ENCODE measurements around the gene EPN1.

DNA sequence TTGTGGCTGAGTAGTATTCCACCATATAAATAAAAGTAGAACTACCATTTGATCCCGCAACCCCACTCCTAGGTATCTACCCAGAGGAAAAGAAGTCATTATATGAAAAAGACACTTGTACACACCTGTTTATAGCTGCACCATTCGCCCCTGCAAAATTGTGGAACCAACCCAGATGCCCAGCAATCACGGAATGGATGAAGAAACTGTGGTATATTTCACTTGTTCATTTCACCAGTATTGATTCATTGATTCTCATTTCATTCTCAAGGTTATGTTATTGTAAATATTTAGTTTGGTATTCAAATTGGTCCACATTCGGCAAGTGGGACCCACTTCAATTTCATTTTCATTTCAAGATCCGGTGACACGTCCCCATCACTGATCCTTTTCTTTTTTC lies 75.7 kb downstream of the EPN1 start:
- TF ChIP-seq, protein P1, sequence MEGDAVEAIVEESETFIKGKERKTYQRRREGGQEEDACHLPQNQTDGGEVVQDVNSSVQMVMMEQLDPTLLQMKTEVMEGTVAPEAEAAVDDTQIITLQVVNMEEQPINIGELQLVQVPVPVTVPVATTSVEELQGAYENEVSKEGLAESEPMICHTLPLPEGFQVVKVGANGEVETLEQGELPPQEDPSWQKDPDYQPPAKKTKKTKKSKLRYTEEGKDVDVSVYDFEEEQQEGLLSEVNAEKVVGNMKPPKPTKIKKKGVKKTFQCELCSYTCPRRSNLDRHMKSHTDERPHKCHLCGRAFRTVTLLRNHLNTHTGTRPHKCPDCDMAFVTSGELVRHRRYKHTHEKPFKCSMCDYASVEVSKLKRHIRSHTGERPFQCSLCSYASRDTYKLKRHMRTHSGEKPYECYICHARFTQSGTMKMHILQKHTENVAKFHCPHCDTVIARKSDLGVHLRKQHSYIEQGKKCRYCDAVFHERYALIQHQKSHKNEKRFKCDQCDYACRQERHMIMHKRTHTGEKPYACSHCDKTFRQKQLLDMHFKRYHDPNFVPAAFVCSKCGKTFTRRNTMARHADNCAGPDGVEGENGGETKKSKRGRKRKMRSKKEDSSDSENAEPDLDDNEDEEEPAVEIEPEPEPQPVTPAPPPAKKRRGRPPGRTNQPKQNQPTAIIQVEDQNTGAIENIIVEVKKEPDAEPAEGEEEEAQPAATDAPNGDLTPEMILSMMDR (IDR thresholded peaks at IDR 0.05; ENCODE audit: low read length) = no peak
- TF ChIP-seq EZH2 (IDR thresholded peaks at IDR 0.05; ENCODE audit: borderline replicate concordance, low read length) = no peak

Data from OCI-LY1 (cell line).